ENCODE measurements around the gene C15orf61.

Gene C15orf61

DNA sequence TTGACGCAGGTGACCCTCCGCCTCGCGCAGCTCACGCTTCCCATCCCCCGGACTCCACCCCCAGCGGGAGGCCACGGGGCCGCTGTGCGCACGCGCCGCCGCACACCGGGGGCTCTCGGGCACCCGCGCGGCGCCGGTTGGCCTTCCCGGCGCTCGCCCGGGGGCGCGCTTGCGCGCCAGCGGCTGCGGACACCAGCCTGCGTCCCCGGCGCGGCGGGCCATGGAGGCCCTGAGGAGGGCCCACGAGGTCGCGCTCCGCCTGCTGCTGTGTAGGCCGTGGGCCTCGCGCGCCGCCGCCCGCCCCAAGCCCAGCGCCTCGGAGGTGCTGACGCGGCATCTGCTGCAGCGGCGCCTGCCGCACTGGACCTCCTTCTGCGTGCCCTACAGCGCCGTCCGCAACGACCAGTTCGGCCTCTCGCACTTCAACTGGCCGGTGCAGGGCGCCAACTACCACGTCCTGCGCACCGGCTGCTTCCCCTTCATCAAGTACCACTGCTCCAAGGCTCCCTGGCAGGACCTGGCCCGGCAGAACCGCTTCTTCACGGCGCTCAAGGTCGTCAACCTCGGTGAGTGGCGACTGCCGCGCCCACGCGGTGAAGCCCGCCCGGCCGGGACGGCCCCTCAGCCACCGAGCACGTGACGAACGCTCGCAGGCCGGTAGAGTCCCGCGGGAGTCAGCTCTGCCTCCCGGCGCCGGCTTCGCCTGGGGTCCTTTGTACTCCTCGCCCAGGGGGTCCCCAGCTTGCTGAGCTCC lies at the start of gene C15orf61:
Gene C15orf61, plus strand, starts transcription at position 103 of the 754 bp plus-strand sequence. Its CDS starts 118 bp downstream, at position 221.
- DNase-seq: peak in 57 of 58 donors; percentile 28 to 89 (median 78)

DNA sequence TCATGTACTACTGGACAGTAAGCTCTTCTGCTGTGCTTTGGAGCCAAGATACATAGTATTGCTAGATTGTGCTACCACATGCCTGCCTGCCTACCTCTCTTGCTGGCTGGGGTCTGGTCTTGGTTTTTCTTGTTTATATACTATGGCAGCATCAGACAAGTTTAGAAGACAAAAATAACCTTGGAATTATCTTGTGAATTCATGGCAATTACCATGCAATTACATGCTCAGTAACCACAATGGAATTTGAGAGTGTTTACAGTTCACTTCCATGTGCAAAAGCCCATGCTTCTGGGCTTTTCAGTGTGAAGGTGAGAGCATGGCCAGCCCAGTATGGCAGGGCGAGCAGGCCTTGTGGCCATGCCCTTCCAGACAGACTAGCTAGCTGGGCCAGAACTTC lies 48.0 kb upstream of the C15orf61 start:
- DNase-seq: no peak

- no peak for DNase-seq
Observed at GRCh38 chr15:67474405-67475110, 46.4 kb upstream of the C15orf61 start.

- DNase-seq: no peak
Observed at GRCh38 chr15:67479781-67480505, 41.0 kb upstream of the C15orf61 start.

DNA sequence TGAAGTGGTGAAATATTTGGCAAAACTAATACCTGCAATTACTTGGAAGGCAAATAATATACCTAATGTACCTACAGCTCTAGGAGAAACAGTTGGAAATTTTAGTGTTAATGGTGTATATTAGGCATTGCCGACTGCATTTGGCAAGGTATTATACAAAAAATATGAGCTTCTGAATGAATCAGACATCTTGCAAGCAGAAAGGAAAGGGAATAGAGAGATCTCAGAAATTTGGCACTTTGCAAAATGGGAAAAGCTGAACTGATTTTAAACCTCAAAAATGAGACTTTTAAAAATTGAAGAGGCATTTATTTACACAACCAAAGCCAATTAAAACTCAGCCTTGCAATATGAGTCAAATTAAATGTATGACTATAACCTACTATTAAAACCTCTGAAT lies 40.2 kb upstream of the C15orf61 start:
- DNase-seq: no peak

- no peak for DNase-seq
Observed at GRCh38 chr15:67481680-67482079, 39.3 kb upstream of the C15orf61 start.

DNA sequence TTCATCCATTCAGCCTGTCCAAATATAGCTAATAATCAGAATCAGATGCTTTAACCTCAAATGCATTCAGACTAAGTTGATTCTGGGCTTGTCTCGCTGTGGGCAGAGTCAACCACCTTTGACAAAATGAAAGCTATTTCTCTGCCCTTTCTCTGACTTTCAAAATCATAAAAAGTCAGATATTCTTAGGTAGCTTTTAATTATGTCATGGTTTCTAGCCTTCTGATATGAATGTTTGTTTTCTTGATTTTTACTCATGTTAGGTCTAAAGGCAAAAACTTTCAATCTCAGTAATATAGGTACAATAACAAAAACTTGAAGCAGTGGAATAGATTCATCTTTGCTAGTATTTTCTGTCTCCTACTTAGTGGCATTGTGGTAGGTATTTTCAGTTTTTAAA lies 25.3 kb upstream of the C15orf61 start:
- no peak for DNase-seq

DNA sequence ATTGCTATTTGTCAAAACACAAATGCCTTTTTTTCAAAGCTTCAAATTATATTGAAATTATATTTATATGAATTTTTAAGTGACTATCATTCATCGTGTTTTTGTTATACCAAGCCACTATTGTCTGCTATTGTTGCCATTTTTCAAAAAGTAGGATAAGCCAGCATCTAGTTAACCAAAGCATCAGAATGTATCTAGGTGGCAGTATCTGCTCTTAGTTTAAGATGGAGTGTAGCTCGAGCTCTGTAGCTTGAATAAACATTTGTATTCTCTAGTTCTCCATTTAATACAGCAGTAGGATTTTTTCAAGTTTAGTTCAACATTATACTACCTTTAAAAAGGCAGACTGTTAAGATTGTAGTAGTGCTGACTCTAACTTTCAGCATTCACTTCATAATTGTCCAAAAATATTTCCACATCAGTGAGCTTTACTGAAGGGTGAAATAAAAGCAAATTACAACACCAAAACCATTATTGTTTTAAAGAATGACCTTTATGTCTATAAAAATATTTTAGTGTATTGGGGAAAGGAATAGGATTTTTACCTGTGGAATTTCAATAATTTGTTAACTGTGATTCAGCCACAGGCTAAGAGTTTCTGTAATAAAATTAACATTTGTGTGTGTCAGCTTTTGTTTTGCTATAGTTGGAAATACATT lies 19.6 kb upstream of the C15orf61 start:
- peak in 1 of 58 donors; percentile 24 for DNase-seq

GRCh38 chr15:67501836-67502461 lies 19.0 kb upstream of the C15orf61 start:
- DNase-seq: no peak

DNA sequence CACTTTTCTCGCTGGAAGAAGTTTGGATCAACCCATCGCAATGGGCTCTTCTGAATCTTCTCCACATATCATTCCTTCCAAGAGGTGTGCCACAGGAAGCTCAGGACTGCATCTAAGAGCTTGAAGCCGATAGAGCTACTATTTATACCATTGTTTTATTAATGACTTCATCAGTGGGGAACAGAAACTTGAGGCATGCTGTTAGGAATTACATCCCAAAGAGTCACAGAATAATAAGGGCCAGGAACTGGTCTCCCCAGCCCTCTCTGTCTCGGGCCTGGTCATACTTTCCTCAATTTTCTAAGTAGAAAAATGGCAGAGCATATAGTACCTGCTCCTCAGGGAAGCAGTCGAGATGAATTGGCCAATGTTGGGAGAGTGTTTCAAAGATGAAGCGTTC lies 16.9 kb upstream of the C15orf61 start:
- DNase-seq: no peak

DNA sequence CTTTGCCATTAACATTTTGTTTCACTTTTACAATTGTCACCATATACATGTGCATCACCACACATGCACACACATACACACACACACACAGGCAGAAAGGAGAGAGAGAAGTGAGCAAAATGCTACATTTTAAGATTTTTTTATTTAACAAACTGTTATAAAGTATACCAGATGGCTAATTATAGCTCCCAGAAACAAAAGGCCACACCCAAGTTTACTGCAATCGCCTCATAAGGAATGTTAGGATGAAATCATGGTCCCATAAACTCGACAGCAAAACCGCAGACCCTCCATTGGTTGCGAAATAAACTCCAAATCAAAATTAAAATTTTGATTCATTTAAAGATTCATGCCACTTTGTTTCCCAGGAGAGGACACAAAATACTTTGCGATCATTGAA lies 16.1 kb upstream of the C15orf61 start:
- no peak for DNase-seq

DNA sequence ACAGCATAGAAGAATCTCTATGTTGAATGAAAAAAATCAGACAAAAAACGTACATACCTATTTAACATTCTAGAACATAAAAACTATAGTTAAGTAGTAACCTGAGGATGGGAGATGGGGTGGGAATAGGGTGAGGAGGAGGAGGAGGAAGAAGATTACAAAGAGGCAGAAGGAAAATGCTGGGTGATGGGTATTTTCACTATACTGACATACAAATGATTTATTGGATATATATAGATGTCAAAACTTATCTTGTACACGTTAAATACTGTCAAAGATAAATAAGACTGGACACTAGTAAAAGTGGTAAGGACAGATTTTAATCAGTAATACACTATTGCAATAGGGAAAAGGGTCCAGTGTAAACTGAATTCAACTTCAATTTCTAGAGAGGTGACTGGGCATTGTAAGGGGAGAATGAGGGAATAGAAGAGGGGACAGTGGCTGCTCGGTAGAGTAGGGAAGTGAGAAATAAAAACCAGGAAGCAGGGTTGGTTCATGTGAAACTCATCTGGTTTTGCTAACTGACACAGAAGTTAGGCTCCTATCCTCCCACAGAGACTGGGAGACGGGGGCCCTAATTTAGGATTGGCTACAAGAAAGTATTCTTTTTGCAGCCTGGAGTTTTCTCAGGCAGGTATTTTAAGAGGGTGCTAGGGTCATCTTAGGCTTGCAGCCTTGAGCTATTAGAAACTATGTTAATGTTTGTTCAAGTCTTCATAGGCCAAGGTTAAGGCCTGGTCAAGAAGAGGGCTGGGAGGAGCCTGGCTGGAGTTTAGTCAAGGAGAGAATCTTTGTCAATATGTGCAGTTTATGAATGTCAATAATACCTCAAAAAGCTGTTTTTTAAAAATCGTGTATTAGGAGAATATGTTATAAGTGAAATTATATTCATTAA lies 15.0 kb upstream of the C15orf61 start:
- DNase-seq: no peak

DNA sequence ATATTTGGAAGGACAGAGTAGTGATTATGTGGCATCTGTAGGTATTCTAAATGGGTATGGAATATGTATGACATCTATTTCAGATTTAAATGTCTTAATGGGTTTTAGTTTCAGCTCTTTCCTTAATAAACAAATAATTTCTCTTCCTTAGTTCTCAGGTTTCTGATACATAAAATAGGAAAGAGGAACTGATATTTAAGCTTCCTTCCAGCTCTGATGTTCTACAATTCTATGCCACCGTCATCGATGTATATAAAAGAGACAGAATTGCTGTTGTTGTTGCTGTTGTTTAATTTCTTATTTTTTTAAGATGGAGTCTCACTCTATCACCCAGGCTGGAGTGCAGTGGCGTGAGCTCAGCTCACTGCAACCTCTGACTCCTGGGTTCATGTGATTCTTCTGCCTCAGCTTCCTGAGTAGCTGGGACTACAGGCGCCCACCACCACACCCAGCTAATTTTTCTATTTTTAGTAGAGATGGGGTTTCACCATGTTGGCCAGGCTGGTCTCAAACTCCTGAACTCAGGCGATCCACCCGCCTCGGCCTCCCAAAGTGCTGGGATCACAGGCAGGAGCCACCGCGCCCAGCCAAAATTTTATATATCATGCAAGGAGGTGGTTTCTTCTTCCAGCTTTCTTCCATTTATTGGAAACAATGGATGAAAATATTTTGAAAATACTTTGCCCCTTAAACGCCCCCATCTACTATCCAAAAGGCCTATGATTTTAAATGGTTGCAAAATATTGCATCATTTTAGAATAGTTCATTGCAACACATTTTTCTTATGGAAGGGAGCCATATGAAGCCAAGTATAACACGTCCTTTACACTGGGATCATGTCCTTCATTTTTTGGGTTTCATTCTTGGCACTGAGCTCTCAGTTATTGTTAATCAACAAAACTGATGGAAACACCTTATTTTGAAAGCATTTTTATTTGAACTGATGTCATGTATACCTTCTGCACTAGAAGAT lies 13.9 kb upstream of the C15orf61 start:
- no peak for DNase-seq

- DNase-seq: no peak
Observed at GRCh38 chr15:67508407-67508806, 12.5 kb upstream of the C15orf61 start.

GRCh38 chr15:67509918-67510317 lies 11.0 kb upstream of the C15orf61 start:
- DNase-seq: no peak

- DNase-seq: no peak
Observed at GRCh38 chr15:67510597-67511190, 10.2 kb upstream of the C15orf61 start.

DNA sequence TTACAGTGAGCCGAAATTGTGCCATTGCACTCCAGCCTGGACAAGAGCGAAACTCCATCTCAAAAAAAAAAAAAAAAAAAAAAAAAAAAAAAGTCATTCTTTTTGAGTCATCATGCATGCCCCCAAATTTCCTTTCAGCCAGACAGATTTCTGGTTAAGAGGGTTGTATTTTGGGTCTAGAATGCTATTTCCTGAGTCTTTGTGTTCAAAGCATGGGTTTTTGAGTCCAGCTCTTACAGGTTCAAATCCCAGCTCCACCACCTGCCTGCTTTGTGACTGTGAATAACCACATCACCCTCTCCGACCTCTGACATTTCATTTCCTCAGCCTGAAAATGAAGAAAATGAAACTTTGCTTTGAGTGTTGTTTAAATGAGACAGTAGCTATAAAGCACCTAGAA lies 9.3 kb upstream of the C15orf61 start:
- DNase-seq: no peak

DNA sequence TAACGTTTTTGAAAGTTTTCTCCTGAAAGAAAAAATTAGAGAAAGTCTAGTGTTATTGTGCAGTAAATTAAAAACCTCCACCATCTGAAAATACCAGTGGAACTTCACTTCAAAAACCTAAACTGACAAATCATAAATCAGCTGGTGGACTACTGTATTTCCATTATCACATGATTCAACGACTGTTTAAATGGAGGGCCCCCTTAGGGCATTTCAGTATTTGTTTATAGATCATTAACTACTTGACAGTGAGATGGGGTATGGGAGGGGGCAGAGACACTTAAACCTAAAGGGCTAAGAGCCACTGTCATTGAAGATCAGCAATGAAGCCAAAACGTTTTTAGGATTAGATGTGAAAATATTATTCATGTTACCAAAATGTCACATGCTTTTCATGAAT lies 8.8 kb upstream of the C15orf61 start:
- no peak for DNase-seq

Data from anterior cingulate cortex (tissue), 58 donors.